Measurements from ENCODE around the gene GALNT6.

DNA sequence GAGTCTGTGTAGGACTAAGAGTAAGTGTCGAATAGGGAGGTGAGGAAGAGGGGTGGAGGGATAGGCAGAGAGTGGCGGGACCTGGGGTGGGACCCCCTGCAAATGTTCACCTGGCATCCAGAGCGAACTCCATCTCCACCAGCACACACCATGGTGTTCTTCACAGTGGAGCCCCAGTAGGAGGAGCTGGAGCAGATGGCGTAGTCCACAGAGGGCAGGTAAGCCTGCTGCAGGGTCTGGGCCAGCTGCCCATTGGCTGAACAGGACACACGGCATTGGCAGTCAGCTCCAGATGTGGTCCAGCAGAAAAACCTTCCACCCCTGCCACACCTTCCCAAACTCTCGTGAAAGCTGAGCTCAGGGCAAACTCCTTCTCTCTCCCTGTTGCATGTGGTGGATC, 51.5 kb downstream of the GALNT6 start:
- no peak for TF ChIP-seq CTCF (IDR thresholded peaks at IDR 0.05; ENCODE audit: low read length)
- no peak for TF ChIP-seq EZH2 (IDR thresholded peaks at IDR 0.05; ENCODE audit: borderline replicate concordance, low read length)

Data from OCI-LY1 (cell line).